GM20000 (cell line): ENCODE results near the gene MFAP1.
A peak's percentile ranks its signal among the peaks of the same experiment; 100 is the strongest.
"Not testable (repeated sequence)": the region's sequence is repeated elsewhere in the genome, so short reads cannot be mapped to it uniquely, and the experiment has no call there.

Experiments
- DNase-seq: peaks from one replicate; pipeline ENCODE4 v3.0.0; 2012; ENCODE audit warnings: low spot score
- CTCF ChIP-seq: IDR thresholded peaks from 2 replicates; pipeline ENCODE4 v1.5.1; 2012; ENCODE audit warnings: mild to moderate bottlenecking, control low read depth; ENCODE audit errors: extremely low read depth, missing control alignments

The MFAP1 gene

DNA sequence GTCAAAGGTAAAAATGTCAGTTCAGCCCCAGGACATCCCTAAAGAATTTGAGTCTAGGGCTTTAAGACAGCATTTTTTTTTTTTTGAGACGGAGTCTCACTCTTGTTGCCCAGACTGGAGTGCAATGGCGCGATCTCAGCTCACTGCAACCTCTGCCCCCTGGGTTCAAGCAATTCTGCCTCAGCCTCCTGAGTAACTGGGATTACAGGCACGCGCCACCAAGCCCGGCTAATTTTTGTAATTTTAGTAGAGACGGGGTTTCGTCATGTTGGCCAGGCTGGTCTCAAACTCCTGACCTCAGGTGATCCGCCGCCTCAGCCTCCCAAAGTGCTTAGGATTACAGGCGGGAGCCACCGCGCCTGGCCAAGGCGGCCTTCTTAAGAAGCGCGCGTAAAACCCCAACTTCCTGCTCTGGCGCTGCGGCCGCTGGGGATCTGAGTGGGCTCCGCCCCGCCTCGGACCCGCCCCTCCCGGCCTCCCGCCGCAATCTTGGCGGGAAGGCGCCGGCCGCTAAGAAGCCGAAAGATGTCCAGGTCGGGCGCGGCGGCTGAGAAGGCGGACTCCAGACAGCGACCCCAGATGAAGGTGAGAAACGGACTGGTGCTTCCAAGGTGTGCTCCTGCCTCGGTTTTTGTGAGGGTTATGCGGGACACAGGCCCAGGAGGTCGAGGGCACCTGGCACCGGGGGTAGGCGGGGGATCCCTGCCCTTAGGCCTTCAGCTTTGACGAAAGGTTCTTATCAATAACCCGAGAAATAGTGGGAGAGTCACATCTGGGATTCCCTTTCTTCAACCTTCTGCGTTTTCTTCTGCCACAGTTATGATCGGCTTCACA lies 2.2 kb upstream of the MFAP1 start, which contains the start of gene WDR76:
Gene WDR76 (plus strand): TSS at position 495 of the 834 bp plus-strand sequence. CDS start 31 bp downstream, at position 526.
- peak; percentile 83 for DNase-seq
- no peak for TF ChIP-seq CTCF

GRCh38 chr15:43826029-43826507 lies 1.6 kb upstream of the MFAP1 start:
- no peak for DNase-seq
- TF ChIP-seq CTCF, result no peak

GRCh38 chr15:43825305-43825704 lies 815 bp upstream of the MFAP1 start:
- DNase-seq, result not testable (repeated sequence)

DNA sequence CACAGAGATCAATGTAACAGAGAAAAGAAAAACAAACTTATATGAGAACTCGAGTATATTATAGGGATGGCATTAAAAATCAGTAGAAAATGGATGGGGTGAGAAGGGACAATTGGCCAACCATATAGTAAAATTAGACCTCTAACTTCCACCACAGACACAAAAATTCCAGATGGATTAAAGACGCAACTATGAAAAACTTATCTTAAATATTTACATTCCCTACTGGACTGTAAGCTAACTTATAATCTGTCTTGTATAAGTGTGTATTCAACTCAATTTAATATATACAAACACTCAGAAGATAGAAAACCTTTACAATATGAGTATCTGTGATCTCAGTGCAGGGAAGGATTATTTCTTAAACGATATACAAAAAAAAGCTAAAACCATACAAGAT lies 3.0 kb downstream of the MFAP1 start:
- no peak for TF ChIP-seq CTCF
- no peak for DNase-seq

GRCh38 chr15:43815064-43815463 lies 9.4 kb downstream of the MFAP1 start:
- not testable (repeated sequence) for DNase-seq

DNA sequence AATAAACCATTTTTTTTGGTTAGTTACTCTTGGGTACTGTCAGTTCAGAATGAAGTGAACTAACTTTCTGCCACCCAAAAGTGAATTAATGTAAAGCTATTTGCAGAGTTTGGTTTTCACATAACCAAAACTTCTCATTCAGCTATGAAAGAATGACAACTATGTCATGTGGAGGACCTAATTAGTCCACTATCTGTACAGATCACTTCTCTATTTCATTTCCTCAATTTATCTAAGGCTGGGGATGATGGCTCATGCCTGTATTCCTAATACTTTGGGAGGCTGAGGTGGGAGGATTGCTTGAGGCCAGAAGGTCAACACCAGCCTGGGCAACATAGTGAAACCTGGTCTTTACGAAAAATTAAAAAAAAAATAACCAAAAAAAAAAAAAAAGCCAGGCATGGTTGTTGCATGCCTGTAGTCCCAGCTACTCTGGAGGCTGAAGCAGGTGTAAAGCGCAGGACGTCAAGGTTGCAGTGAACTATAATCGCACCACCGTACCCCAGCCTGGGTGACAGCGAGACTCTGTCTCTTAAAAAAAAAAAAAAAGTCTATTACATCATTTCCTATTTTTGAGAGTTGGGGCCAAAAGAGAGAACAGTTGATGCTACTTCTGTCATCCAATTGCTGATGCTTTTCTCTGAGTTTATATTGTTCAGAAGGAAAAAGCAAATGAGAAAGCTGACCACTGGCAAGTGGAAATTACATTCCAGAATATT lies 15.4 kb downstream of the MFAP1 start:
- DNase-seq, result peak; percentile 45
- no peak for TF ChIP-seq CTCF

DNA sequence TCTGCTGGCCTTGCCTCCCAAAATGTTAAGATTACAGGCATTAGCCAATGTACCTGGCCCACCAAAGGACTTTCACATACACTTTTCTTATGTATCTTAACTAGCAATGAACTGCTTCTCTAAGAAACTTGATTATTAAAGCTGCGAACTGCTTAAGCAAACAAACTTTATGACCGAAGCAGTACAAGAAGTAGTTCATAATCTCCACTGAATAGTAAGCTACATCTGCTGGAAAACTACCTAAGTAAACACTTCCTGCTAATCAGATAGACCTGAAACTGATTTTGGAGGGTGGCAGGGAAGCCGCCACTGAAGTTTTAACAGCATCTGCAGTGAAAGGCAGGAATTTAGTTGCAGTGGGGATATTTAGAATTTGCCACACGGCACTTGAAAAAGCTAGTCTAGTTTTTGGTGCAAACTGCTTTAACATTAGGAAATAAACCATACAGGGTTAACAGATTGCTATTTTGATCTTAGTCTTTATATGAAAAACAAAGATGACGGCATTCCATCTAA lies 16.0 kb downstream of the MFAP1 start:
- TF ChIP-seq CTCF, result no peak
- DNase-seq, result no peak

DNA sequence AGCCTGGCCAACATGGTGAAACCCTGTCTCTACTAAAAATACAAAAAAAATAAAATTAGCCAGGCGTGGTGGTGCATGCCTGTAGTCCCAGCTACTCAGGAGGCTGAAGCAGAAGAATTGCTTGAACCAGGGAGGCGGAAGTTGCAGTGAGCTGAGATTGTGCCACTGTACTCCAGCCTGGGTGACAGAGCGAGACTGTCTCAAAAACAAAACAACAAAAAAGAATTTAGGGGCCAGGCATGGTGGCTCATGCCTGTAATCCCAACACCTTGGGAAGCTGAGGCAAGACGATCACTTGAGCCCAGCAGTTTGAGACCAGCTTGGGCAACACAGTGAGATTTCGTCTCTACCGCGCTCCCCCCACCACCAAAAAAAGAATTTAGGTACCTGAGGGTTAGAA lies 21.8 kb downstream of the MFAP1 start:
- DNase-seq, result not testable (repeated sequence)
